GM10266 (cell line): ENCODE data around the gene EVI5L.
"Not testable (repeated sequence)": the region's sequence is repeated elsewhere in the genome, so short reads cannot be mapped to it uniquely, and the experiment has no call there.

Experiments used
- DNase-seq: peaks from one replicate; pipeline ENCODE4 v3.0.0; 2012; ENCODE audit errors: extremely low spot score
- CTCF ChIP-seq: IDR thresholded peaks from 2 replicates; pipeline ENCODE4 v1.5.1; 2012; ENCODE audit warnings: mild to moderate bottlenecking, low read depth; ENCODE audit not compliant: control insufficient read depth, insufficient read depth; ENCODE audit errors: missing control alignments

EVI5L gene

GRCh38 chr19:7887408-7888144, 57.6 kb downstream of the EVI5L start:
- no peak for TF ChIP-seq CTCF
- no peak for DNase-seq

GRCh38 chr19:7888145-7888825, 58.3 kb downstream of the EVI5L start, which contains the start of gene LRRC8E:
Gene LRRC8E (plus strand): TSS chr19:7888510. CDS start chr19:7895604, 7,094 bp downstream.
- no peak for TF ChIP-seq CTCF
- peak; percentile 32 for DNase-seq

- no peak for DNase-seq
- TF ChIP-seq CTCF: no peak
Observed at GRCh38 chr19:7888826-7889217, 58.8 kb downstream of the EVI5L start.

- not testable (repeated sequence) for DNase-seq
Observed at GRCh38 chr19:7893362-7894101, 63.5 kb downstream of the EVI5L start.

- DNase-seq: no peak
- TF ChIP-seq CTCF: no peak
Observed at GRCh38 chr19:7894612-7895309, 64.7 kb downstream of the EVI5L start.

GRCh38 chr19:7895565-7895964, 65.5 kb downstream of the EVI5L start:
- no peak for TF ChIP-seq CTCF

GRCh38 chr19:7897292-7897691, 67.3 kb downstream of the EVI5L start:
- TF ChIP-seq CTCF: no peak
- DNase-seq: no peak

More at GRCh38 chr19:7895565-7895964, 65.5 kb downstream of the EVI5L start:
- DNase-seq: no peak
